ENCODE measurements around the gene PCK1. TPM values are rescaled to one million over a fixed set of nuclear protein-coding genes. Genes with fewer than 3 reads are reported as not detected.

Gene PCK1
- total RNA-seq, 1 experiment from 2014 or later = 0.17 TPM

- Mint-ChIP-seq H3K4me3 (no peak overlapping the region), H3K27ac (no peak overlapping the region), H3K27me3 (ENCODE audit: low read depth) (no peaks in the 10 kb centered on the region; the same call in 1 of the 2 replicates), H3K9me3 (no peaks in the 10 kb centered on the region), H3K36me3 (no peaks in the 10 kb centered on the region), H3K4me1 (peaks cover 9% of the 10 kb centered on the region)
- no peak for DNase-seq (ENCODE audit: low spot score)
- ChIA-PET POLR2A (no interaction called here), CTCF (interaction anchor here (0.9 kb wide), 1 partner anchor 21 kb away, joined by 3 read pairs; no protein-coding TSS in a partner anchor)
- no peak for TF ChIP-seq MAX (CRISPR knock-in tag; IDR thresholded peaks at IDR 0.05)
- TF ChIP-seq ZBTB43 (CRISPR knock-in tag; IDR thresholded peaks at IDR 0.05) = no peak
- no peak for TF ChIP-seq NFYB (CRISPR knock-in tag; conservative IDR thresholded peaks at IDR 0.05; ENCODE audit: low read depth)
- TF ChIP-seq ZNF317 (CRISPR knock-in tag; IDR thresholded peaks at IDR 0.05; ENCODE audit: borderline replicate concordance, low read depth) = no peak
- TF ChIP-seq, protein P1, sequence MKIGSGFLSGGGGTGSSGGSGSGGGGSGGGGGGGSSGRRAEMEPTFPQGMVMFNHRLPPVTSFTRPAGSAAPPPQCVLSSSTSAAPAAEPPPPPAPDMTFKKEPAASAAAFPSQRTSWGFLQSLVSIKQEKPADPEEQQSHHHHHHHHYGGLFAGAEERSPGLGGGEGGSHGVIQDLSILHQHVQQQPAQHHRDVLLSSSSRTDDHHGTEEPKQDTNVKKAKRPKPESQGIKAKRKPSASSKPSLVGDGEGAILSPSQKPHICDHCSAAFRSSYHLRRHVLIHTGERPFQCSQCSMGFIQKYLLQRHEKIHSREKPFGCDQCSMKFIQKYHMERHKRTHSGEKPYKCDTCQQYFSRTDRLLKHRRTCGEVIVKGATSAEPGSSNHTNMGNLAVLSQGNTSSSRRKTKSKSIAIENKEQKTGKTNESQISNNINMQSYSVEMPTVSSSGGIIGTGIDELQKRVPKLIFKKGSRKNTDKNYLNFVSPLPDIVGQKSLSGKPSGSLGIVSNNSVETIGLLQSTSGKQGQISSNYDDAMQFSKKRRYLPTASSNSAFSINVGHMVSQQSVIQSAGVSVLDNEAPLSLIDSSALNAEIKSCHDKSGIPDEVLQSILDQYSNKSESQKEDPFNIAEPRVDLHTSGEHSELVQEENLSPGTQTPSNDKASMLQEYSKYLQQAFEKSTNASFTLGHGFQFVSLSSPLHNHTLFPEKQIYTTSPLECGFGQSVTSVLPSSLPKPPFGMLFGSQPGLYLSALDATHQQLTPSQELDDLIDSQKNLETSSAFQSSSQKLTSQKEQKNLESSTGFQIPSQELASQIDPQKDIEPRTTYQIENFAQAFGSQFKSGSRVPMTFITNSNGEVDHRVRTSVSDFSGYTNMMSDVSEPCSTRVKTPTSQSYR (CRISPR knock-in tag; IDR thresholded peaks at IDR 0.05) = no peak
- TF ChIP-seq E2F1 (CRISPR knock-in tag; IDR thresholded peaks at IDR 0.05) = no peak
- no peak for TF ChIP-seq FOXK1 (CRISPR knock-in tag; IDR thresholded peaks at IDR 0.05)
- no peak for TF ChIP-seq ZNF423 (CRISPR knock-in tag; IDR thresholded peaks at IDR 0.05)
- no peak for TF ChIP-seq ZNF532 (CRISPR knock-in tag; IDR thresholded peaks at IDR 0.05; ENCODE audit: borderline replicate concordance)
- TF ChIP-seq IRF2 (CRISPR knock-in tag; IDR thresholded peaks at IDR 0.05; ENCODE audit: borderline replicate concordance, low read depth) = no peak
- ATAC-seq = no peak
Observed at GRCh38 chr20:57552471-57552870, 8.4 kb upstream of the PCK1 start.

GRCh38 chr20:57553376-57554018 is 7.4 kb upstream of the PCK1 start:
- Mint-ChIP-seq H3K27me3 (ENCODE audit: low read depth) (no peaks in the 10 kb centered on the region; the same call in 1 of the 2 replicates), H3K4me3 (no peak overlapping the region), H3K36me3 (no peaks in the 10 kb centered on the region), H3K4me1 (peaks cover 9% of the 10 kb centered on the region), H3K27ac (no peak overlapping the region), H3K9me3 (no peaks in the 10 kb centered on the region)
- ChIA-PET CTCF (interaction anchor here (0.6 to 1.0 kb wide), 2 partner anchors 20 to 41 kb away, joined by 3 read pairs; no protein-coding TSS in a partner anchor), POLR2A (no interaction called here)
- no peak for TF ChIP-seq SOX15 (CRISPR knock-in tag; IDR thresholded peaks at IDR 0.05)
- TF ChIP-seq, protein P2, sequence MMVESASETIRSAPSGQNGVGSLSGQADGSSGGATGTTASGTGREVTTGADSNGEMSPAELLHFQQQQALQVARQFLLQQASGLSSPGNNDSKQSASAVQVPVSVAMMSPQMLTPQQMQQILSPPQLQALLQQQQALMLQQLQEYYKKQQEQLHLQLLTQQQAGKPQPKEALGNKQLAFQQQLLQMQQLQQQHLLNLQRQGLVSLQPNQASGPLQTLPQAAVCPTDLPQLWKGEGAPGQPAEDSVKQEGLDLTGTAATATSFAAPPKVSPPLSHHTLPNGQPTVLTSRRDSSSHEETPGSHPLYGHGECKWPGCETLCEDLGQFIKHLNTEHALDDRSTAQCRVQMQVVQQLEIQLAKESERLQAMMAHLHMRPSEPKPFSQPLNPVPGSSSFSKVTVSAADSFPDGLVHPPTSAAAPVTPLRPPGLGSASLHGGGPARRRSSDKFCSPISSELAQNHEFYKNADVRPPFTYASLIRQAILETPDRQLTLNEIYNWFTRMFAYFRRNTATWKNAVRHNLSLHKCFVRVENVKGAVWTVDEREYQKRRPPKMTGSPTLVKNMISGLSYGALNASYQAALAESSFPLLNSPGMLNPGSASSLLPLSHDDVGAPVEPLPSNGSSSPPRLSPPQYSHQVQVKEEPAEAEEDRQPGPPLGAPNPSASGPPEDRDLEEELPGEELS (CRISPR knock-in tag; IDR thresholded peaks at IDR 0.05) = no peak
- DNase-seq (ENCODE audit: low spot score) (no peak), ATAC-seq (no peak)

Measured in WTC11 (cell line).